Uterus (tissue), 2 donors: Measurements from ENCODE around the gene COLEC11.

Experiments
- CTCF ChIP-seq, 4 experiments: fragments of 200-600 bp in 2 of 4; fragments of 450-650 bp in 2 of 4; sonication (generic) in 2 of 4; IDR thresholded peaks; one replicate each; pipeline ENCODE4 v1.5.1; 2016 to 2019; ENCODE audit warnings: antibody characterized with exemption in 4 of 4, mild to moderate bottlenecking in 2 of 4, moderate library complexity in 1 of 4
- POLR2A ChIP-seq, 2 donors: fragments of 450-650 bp; IDR thresholded peaks; one replicate each; pipeline ENCODE4 v1.6.1; 2016; ENCODE audit warnings: antibody characterized with exemption in 2 of 2, mild to moderate bottlenecking in 1 of 2, moderate library complexity in 1 of 2

DNA sequence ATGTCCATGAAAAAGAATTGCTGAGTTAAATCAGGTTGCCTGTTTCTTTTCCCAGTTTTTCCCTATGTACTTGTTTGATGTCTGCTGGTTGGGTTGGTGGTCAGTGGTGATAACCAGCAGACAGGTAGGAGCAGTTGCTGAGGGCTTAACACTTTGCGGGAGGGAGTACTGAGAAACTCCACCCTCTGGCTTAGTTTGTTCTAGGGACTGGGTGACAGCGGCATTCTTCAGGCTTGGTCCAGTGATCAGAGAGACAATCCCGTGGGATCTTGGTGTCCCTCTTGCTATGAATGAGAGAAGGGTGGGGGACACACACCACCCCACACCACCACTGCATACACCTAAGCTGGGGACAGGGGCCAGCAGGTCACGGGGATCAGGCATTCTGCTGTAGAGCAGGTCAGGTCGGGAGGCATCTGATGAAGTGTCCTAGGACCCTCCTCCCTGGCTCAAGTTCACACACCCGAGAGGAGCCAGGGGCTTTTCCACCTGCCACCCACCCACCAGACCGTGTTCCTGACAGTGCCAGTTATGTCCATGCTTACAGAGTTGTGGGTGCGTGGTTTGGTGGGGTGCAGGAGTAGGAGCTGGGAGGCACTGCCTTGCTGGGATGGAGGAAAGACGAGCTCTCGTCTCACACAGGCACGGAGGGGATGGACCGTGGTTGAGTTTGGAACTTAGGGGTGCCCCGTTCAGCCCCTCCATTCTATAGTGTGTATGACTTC lies 41.8 kb downstream of the COLEC11 start:
- TF ChIP-seq CTCF (IDR thresholded peaks at IDR 0.05) (no peak), POLR2A (IDR thresholded peaks at IDR 0.05) (no peak)
